IPS DF 4.7 (cell line): ENCODE measurements around the gene CDH15.
"Not testable (repeated sequence)": the region's sequence is repeated elsewhere in the genome, so short reads cannot be mapped to it uniquely, and the experiment has no call there.

Source experiments
- DNase-seq: peaks from one replicate; pipeline ENCODE4 v3.0.0-alpha.2; 2013; ENCODE audit warnings: low spot score; ENCODE audit errors: extremely low read depth

CDH15 gene

DNA sequence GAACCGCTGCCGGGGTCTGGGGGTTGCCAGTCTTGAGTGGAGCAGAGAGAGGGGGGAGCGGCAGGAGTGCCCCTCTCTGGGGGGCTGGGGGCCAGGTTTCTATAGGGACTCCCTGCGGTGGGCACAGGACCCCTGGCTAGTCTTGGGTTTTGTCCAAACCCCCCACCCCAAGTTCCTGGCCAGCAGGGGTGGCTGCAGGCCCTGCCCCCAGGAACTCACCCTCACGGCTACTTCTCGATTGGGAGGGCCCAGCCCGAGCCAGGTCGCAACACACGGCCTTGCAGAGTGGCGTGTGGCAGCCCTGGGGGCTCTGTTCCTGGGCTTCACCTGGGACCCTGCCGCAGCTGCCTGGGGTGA is 601 bp downstream of the CDH15 start:
- DNase-seq = no peak

GRCh38 chr16:89172528-89173173 is 1.1 kb downstream of the CDH15 start:
- DNase-seq = no peak

DNA sequence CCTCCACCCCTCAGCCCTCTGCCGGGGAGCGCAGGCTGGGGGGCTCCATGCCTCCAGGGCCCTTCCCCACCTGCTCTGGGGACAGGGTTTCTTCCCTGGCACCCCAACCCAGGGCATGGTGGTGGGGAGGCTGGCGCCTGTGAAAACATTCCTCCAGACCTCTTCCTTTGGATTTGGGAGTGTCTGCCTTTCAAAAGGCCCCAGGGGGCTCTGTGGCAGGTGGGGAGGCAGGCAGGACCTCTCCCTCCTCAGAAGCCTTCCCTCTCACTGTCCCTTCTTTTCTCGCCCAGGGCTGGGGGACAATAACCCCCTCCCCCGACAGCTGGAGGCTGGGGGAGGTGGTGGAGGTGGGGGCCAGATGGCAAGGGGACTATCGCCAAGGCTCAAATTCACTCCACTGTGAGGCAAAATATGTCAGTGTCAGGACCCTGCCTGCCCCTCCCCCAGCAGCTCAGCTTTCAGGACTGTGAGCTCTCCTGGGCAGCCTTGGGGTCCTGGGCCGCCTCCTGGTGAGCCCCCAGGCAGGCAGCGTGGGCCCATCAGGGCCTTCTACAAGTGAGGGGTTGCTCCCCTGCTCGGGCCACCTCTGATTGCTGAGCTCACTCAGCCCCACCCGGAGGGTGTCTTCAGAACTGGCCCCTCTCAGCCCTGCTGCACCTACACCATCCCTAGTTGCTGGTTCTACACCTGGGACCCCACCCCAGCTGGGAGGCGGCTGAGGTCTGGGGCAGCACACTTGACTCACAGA is 1.8 kb downstream of the CDH15 start:
- no peak for DNase-seq

- no peak for DNase-seq
Observed at GRCh38 chr16:89174055-89174827, 2.7 kb downstream of the CDH15 start.

GRCh38 chr16:89174877-89175276 is 3.3 kb downstream of the CDH15 start:
- DNase-seq = no peak

DNA sequence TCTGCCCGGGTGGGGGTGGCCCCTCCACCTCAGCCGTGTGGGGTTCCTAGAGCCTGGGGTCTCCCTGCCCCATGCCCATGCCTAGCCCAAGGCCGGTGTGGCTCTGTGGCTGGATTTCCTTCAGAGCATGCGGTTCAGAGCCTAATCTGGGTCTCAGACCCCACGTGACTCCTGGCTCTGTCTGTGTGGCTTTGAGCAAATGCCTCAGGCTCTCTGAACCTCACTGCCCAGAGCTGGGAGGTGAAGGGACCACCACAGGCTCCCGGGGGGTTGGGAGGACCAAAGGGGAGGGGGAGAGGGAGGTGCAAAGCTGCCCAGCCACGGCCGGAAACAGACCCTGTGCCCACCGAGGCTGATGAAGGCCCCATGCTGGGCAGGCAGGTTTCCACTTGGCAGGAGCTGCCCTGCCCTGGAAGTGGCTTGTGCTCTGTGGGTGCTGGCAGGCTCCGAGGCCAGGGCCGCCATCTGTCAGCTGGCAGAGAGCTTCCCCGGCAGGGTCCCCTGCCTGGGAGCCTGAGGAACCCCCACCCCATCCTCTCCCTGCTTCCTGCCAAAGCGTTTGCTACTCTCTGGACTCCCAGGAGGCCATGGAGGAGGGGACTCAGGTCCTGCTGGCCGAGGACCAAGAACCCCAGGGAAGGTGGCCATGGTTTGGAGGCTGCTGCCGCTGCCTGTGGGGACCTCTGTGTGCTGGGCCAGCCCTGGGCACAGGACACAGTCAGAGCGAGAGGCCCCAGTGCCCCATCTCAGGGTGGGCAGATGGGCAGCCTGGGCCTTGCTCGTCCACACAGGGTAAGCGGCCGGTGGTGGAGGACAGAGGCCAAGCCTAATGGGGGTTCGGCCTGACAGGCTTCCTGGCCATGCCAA is 4.0 kb downstream of the CDH15 start:
- no peak for DNase-seq

- DNase-seq = no peak
Observed at GRCh38 chr16:89176147-89176690, 4.7 kb downstream of the CDH15 start.

DNA sequence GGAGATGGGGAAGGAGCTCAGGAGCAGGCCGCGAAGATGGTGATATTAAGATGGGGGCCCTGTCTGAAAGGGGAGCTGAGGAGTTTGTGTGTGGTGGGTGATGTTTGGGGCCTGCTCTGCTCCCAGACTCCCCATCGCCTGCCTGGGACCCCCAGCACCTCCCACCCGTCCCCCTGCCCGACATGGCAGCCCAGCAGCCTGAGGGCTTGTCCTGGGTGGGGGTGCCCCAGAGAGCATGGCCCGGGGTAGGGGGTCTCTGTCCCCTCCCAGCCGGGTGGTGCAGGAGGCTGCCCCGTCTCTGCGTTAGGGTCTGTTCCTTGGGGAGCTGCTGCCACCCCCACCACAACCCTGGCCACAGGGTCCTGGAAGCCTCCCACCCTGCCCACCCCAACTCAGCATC is 5.2 kb downstream of the CDH15 start:
- DNase-seq = no peak

DNA sequence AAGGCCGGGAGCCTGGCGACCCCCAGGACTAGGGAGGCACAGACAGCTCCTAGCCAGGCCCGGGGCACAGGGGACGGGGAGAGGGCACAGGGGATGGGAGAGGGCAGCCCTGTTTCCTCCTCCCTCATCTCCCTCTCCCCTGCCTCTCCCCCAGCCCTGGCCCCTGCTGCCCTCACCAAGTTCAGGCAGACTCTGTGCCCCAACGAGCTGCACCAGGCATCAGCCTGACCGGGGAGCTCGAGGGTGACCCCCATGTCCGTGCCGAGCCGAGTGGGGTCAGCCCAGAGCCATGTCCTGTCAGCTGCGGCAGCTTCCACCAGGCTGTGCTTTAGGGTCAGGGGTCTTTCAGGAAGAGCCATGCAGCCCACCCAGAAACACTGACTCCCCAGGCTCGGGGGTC is 6.0 kb downstream of the CDH15 start:
- DNase-seq = no peak

DNA sequence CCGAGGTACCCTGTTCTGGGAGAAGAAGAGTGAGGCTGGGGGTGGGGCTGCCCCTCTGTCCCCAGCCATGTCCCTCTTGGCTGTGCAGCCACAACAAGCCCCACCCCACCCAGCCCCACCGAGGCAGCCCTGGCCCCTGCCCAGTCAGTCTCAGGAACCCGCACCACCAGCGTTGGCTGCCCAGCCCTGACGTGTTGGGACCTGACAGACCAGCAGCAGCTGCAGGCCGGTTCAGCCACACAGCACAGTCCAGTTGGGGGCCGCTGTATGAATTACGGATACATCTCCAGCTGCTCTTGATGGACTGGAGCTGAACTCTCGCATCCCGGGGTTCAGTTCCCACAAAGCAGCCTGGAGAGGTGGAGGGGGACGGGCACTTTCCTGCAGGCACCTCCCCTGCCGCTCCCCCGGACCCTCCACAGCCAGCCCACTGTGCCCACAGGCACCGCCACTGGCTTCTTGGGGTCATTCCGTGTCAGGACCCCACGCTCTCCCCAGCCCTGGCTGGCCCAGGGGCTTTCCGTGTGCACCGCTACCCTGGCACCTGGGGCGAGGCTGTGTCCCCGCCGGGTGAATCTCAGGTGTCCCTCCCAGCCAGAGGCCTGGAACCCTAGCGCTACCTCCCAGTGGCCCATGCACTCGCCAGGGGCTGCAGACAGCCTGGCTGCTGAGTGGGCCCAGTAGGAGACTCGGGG is 7.1 kb downstream of the CDH15 start:
- no peak for DNase-seq

- no peak for DNase-seq
Observed at GRCh38 chr16:89179148-89179484, 7.6 kb downstream of the CDH15 start.

DNA sequence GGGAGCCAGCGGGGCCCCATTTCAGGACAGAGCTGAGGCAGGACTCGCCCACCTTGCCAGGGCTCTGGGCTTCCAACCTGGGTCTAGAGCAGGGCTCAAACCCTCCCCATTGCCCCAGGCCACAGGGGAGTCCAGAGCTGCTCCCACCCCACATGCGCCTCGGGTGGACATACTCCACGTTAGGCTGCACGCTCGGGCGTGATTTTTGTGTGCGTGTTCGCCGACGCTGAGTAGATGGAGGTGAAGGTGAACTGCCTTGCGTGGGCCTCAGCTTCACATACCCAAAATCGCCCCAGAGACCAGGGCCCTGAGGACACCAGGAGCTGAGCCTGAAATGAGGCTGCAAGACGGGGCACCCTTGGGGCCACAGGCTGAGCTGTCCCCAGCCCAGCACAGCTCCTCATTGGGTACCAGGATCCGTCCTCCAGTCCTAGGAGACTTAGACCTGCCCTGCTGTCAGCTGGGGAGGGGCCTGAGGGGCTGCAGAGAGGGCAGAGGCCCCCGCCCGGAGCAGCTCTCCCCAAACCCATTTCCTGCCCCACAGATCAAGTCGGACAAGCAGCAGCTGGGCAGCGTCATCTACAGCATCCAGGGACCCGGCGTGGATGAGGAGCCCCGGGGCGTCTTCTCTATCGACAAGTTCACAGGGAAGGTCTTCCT is 8.2 kb downstream of the CDH15 start:
- DNase-seq = no peak

GRCh38 chr16:89183463-89183862 is 11.9 kb downstream of the CDH15 start:
- no peak for DNase-seq

DNA sequence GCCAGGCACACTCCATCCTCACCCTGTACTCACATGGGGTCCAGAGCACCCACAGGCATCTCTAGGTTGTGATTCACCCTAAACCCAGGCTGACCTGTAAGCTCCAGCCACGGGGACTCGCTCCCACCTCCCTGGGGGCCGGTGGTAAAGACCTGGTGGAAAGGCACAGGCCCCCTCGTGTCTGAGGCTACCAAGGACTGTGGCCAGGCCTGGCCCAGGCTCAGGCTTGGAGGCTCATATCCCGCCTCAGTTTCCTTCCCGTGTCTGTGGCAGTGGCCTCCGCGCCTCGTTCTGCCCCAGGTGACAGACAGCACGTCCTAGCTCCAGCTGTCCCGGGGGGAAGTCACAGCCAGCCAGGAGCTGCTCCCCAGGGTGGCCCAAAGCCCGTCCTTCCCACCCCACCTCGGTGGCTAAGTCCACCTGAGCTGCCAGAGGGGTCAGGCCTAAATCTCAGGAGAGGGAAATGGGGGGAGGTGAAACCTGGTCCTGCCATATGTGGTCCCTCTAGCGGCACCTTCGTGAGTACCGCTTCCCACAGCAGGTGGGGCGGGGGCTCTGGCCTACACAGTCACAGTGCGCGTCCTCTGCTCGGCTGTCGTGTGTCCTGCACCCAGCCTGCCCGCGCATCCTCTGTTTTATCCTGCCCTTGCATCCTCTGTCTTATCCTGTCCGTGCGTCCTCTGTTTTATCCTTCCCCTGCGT is 12.6 kb downstream of the CDH15 start:
- no peak for DNase-seq

DNA sequence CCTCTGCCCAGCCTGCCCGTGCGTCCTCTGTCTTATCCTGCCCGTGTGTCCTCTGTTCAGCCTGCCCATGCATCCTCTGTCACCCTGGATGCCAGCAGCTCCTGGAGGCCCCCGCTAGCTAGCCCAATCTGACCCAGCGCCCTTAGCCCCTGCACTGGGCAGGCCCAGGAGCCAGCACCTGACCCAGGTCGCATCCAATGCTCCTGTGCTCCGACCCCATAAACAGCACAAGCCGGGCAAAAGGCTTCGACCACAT is 13.1 kb downstream of the CDH15 start:
- no peak for DNase-seq

DNA sequence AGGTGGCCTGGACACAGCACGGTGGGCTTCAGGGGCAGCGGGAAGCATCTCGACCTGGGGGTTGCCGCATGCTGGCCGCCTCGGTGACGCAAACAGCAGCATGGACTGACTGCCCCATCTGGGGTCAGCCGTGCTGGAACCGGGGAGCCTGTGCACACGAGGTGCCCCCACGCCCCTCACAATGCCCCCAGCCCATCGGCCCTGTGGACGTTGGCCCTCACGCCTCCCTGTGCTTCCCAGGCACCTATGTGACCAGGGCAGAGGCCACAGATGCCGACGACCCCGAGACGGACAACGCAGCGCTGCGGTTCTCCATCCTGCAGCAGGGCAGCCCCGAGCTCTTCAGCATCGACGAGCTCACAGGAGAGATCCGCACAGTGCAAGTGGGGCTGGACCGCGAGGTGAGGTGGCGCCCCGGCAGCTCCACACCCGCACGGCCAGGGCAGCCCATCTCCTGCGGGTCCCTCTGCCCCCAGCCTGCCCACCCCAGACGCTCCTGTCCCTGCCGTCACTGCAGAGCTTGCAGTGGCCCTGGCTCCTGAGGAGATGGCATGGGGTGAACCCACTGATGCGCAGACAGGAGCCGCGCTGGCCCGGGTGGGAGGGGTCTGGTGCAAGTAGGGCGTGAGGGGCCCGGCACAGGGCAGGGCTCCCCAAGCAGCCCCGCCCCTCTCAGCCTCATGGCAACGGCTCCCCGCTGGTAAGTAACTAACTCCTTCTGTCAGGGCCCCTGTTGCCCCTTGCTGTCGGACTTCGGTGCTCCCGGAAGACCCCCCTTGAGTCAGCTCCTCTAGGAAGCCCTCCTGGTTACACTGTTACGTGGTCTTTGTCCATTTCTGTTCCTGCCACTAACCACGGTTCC is 13.6 kb downstream of the CDH15 start:
- DNase-seq = no peak

GRCh38 chr16:89185887-89186592 is 14.5 kb downstream of the CDH15 start:
- not testable (repeated sequence) for DNase-seq

DNA sequence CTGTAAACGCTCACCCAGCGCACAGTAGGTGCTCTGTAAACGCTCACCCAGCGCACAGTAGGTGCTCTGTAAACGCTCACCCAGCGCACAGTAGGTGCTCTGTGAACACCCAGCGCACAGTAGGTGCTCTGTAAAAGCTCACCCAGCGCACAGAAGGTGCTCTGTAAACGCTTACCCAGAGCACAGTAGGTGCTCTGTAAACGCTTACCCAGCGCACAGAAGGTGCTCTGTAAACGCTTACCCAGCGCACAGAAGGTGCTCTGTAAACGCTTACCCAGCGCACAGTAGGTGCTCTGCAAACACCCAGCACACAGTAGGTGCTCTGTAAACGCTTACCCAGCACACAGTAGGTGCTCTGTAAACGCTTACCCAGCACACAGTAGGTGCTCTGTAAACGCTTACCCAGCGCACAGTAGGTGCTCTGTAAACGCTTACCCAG is 15.1 kb downstream of the CDH15 start:
- DNase-seq = not testable (repeated sequence)
